ENCODE data around the gene ART4.

- TF ChIP-seq CTCF (IDR thresholded peaks at IDR 0.05) (no peak), POLR2A (IDR thresholded peaks at IDR 0.05) (no peak)
These were observed 37.6 kb upstream of the ART4 start for GRCh38 chr12:14880890-14881453.

Data from heart left ventricle (tissue), 13 donors.